ENCODE data around the gene LRIF1.

- TF ChIP-seq CTCF (IDR thresholded peaks at IDR 0.05; ENCODE audit: borderline replicate concordance, extremely low read depth, low read length, poor library complexity, severe bottlenecking): no peak
- TF ChIP-seq EZH2 (IDR thresholded peaks at IDR 0.05; ENCODE audit: borderline replicate concordance, low read depth, low read length, severe bottlenecking): no peak
Measured at GRCh38 chr1:110916274-110916668, 47.5 kb downstream of the LRIF1 start.

Data from DND-41 (cell line).